ENCODE measurements around the gene HTR4.

Gene HTR4

DNA sequence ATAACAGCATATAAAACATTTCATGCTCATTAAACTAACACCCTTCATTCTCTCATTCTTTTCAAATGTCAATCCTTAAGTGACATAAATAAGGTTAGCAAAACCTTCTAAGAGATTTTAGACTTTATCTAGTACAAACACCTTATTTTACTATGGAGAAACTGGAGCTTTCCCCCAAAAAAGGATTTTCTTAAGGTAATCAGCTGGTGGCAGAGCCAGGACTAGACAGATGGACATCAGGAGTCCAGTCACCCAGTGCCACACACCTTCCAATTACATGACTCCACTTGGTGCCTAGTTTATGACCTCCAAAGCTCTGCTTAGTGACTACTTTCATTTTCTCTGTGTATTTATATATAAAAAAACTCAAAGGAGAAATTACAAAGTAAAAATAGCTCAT is 70.2 kb downstream of the HTR4 start:
- no peak overlapping the region for H2AFZ ChIP-seq
- H3K4me1 ChIP-seq, result no peaks in the 10 kb centered on the region
- H3K9me3 ChIP-seq (ENCODE audit: control insufficient read depth, low read length), result no peaks in the 10 kb centered on the region

GRCh38 chr5:148583421-148583965 is 70.8 kb downstream of the HTR4 start:
- Histone ChIP-seq H3K36me3 (ENCODE audit: control insufficient read depth, insufficient read depth, low read length) (no peaks in the 10 kb centered on the region), H3K9ac (no peak overlapping the region), H3K4me3 (ENCODE audit: low read depth, low read length) (no peak overlapping the region), H2AFZ (no peak overlapping the region), H3K27ac (no peak overlapping the region), H3K4me2 (ENCODE audit: low read length) (no peak overlapping the region), H3K27me3 (ENCODE audit: control insufficient read depth, insufficient read depth, low read length) (no peaks in the 10 kb centered on the region), H3K9me3 (ENCODE audit: control insufficient read depth, low read length) (no peaks in the 10 kb centered on the region), H3K4me1 (no peaks in the 10 kb centered on the region), H3K79me2 (no peaks in the 10 kb centered on the region)
- TF ChIP-seq, protein P1, sequence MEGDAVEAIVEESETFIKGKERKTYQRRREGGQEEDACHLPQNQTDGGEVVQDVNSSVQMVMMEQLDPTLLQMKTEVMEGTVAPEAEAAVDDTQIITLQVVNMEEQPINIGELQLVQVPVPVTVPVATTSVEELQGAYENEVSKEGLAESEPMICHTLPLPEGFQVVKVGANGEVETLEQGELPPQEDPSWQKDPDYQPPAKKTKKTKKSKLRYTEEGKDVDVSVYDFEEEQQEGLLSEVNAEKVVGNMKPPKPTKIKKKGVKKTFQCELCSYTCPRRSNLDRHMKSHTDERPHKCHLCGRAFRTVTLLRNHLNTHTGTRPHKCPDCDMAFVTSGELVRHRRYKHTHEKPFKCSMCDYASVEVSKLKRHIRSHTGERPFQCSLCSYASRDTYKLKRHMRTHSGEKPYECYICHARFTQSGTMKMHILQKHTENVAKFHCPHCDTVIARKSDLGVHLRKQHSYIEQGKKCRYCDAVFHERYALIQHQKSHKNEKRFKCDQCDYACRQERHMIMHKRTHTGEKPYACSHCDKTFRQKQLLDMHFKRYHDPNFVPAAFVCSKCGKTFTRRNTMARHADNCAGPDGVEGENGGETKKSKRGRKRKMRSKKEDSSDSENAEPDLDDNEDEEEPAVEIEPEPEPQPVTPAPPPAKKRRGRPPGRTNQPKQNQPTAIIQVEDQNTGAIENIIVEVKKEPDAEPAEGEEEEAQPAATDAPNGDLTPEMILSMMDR (IDR thresholded peaks at IDR 0.05), result no peak

More for the DNA sequence above, 70.2 kb downstream of the HTR4 start:
- Histone ChIP-seq H3K4me3 (ENCODE audit: low read depth, low read length) (no peak overlapping the region), H3K79me2 (no peaks in the 10 kb centered on the region), H3K9ac (no peak overlapping the region), H3K27ac (no peak overlapping the region), H3K27me3 (ENCODE audit: control insufficient read depth, insufficient read depth, low read length) (no peaks in the 10 kb centered on the region), H3K36me3 (ENCODE audit: control insufficient read depth, insufficient read depth, low read length) (no peaks in the 10 kb centered on the region), H3K4me2 (ENCODE audit: low read length) (no peak overlapping the region)
- TF ChIP-seq, protein P1 (IDR thresholded peaks at IDR 0.05), result no peak

- Histone ChIP-seq H3K79me2 (no peaks in the 10 kb centered on the region), H3K27ac (no peak overlapping the region), H3K4me2 (ENCODE audit: low read length) (no peak overlapping the region), H3K36me3 (ENCODE audit: control insufficient read depth, insufficient read depth, low read length) (no peaks in the 10 kb centered on the region), H2AFZ (no peak overlapping the region), H3K27me3 (ENCODE audit: control insufficient read depth, insufficient read depth, low read length) (peaks cover 4% of the 10 kb centered on the region), H3K9me3 (ENCODE audit: control insufficient read depth, low read length) (no peaks in the 10 kb centered on the region), H3K4me3 (ENCODE audit: low read depth, low read length) (no peak overlapping the region), H3K9ac (no peak overlapping the region), H3K4me1 (no peaks in the 10 kb centered on the region)
- TF ChIP-seq, protein P1 (IDR thresholded peaks at IDR 0.05), result no peak
Measured at GRCh38 chr5:148574167-148574566, 80.2 kb downstream of the HTR4 start.

- peaks cover 4% of the 10 kb centered on the region for H3K27me3 ChIP-seq (ENCODE audit: control insufficient read depth, insufficient read depth, low read length)
- no peaks in the 10 kb centered on the region for H3K36me3 ChIP-seq (ENCODE audit: control insufficient read depth, insufficient read depth, low read length)
- H3K4me2 ChIP-seq (ENCODE audit: low read length), result no peak overlapping the region
- TF ChIP-seq, protein P1 (IDR thresholded peaks at IDR 0.05), result no peak
- no peak overlapping the region for H3K9ac ChIP-seq
- no peaks in the 10 kb centered on the region for H3K4me1 ChIP-seq
- no peak overlapping the region for H3K4me3 ChIP-seq (ENCODE audit: low read depth, low read length)
- H3K9me3 ChIP-seq (ENCODE audit: control insufficient read depth, low read length), result no peaks in the 10 kb centered on the region
- H3K27ac ChIP-seq, result no peak overlapping the region
- H2AFZ ChIP-seq, result no peak overlapping the region
- H3K79me2 ChIP-seq, result no peaks in the 10 kb centered on the region
Measured at GRCh38 chr5:148573374-148573773, 81.0 kb downstream of the HTR4 start.

DNA sequence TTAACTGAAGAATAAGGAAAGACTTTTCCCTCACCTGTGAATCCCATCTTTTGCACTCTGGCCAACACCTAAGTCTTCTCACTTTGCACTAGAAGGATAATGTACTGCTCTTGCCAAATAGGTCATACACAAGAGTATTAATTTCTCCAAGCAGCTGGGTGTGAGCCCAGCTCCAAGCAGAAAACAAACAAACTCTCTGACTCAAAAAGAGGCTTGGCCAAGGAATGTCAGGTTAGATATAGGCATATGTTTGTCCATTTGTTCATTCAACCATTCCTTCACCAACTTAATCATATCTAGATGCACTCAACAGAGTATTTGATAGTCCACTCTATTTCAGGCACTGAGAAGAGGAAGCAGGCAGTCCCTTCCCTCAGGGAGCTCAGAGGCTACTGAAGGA is 84.4 kb downstream of the HTR4 start:
- Histone ChIP-seq H3K4me2 (ENCODE audit: low read length) (no peak overlapping the region), H2AFZ (no peak overlapping the region), H3K36me3 (ENCODE audit: control insufficient read depth, insufficient read depth, low read length) (no peaks in the 10 kb centered on the region), H3K79me2 (no peaks in the 10 kb centered on the region), H3K27me3 (ENCODE audit: control insufficient read depth, insufficient read depth, low read length) (peaks cover under 1% of the 10 kb centered on the region), H3K9ac (no peak overlapping the region), H3K27ac (no peak overlapping the region), H3K4me3 (ENCODE audit: low read depth, low read length) (no peak overlapping the region), H3K9me3 (ENCODE audit: control insufficient read depth, low read length) (no peaks in the 10 kb centered on the region), H3K4me1 (no peaks in the 10 kb centered on the region)
- TF ChIP-seq, protein P1 (IDR thresholded peaks at IDR 0.05), result no peak
